Cardiac muscle cell (in vitro differentiated cells and primary cell): ENCODE measurements around the gene KCNMA1. TPM values are rescaled to one million over a fixed set of nuclear protein-coding genes. Genes with fewer than 3 reads are reported as not detected.

Experiments
- DNase-seq, 2 donors: peaks; one replicate each; pipeline versions ENCODE4 v3.0.0 to v3.0.0-alpha.2; 2010 to 2017; ENCODE audit warnings: low read depth in 1 of 2, low spot score in 1 of 2
- H3K27ac ChIP-seq: fragments of 200-600 bp; sonication (generic); 2 replicates; pipeline ENCODE4 v1.5.1; 2016
- H3K27me3 ChIP-seq: fragments of 200-600 bp; sonication (generic); 2 replicates; pipeline ENCODE4 v1.6.0; 2016; ENCODE audit warnings: control low read depth
- H3K36me3 ChIP-seq: fragments of 200-600 bp; sonication (generic); 2 replicates; pipeline ENCODE4 v1.5.1; 2016; ENCODE audit warnings: control low read depth
- H3K4me1 ChIP-seq: fragments of 200-600 bp; sonication (generic); 2 replicates; pipeline ENCODE4 v1.8.1; 2017; ENCODE audit warnings: low read depth, mild to moderate bottlenecking, mixed run types
- H3K4me3 ChIP-seq: fragments of 200-600 bp; sonication (generic); 2 replicates; pipeline ENCODE4 v1.5.1; 2016; ENCODE audit warnings: mild to moderate bottlenecking
- H3K9me3 ChIP-seq: fragments of 200-600 bp; sonication (generic); 2 replicates; pipeline ENCODE4 v1.5.1; 2017; ENCODE audit warnings: low read depth, mild to moderate bottlenecking, control low read depth
- CTCF ChIP-seq: IDR thresholded peaks from 2 replicates; pipeline ENCODE4 v1.5.1; 2012; ENCODE audit warnings: low read depth, mild to moderate bottlenecking, low read length
- polyA plus RNA-seq: library from polyadenylated mRNA; unstranded; fragments of >200 nt; fragmentation: Nextera tagmentation; extraction: Ambion mirVana; gene quantifications from 2 replicates; pipeline ENCODE4 v1.2.1, GENCODE V29; 2016
- total RNA-seq: library from RNA; depleted of rRNA; stranded (reverse); fragments of >200 nt; gene quantifications from 2 replicates; pipeline ENCODE4 v1.2.3, GENCODE V29; 2016

KCNMA1 gene
- total and polyA plus RNA-seq, 2 experiments from 2014 or later = 1.8 to 1.9 TPM

GRCh38 chr10:77355844-77356243 lies 281.8 kb downstream of the KCNMA1 start:
- peak in 1 of 2 donors; percentile 31 for DNase-seq

GRCh38 chr10:77351386-77351785 lies 286.2 kb downstream of the KCNMA1 start:
- no peak overlapping the region for H3K4me3 ChIP-seq
- H3K27ac ChIP-seq = no peak overlapping the region
- no peaks in the 10 kb centered on the region for H3K27me3 ChIP-seq
- no peaks in the 10 kb centered on the region for H3K36me3 ChIP-seq
- peak; percentile 3 to 27 for DNase-seq
- H3K9me3 ChIP-seq = no peaks in the 10 kb centered on the region
- H3K4me1 ChIP-seq = peaks cover 7% of the 10 kb centered on the region
- TF ChIP-seq CTCF = no peak

More at GRCh38 chr10:77355844-77356243, 281.8 kb downstream of the KCNMA1 start:
- H3K36me3 ChIP-seq = no peaks in the 10 kb centered on the region
- peaks cover 6% of the 10 kb centered on the region for H3K4me1 ChIP-seq
- H3K9me3 ChIP-seq = no peaks in the 10 kb centered on the region
- no peak for TF ChIP-seq CTCF
- no peak overlapping the region for H3K27ac ChIP-seq
- H3K27me3 ChIP-seq = no peaks in the 10 kb centered on the region
- H3K4me3 ChIP-seq = no peak overlapping the region

- Histone ChIP-seq H3K4me1 (peaks cover 7% of the 10 kb centered on the region), H3K4me3 (no peak overlapping the region), H3K27ac (no peak overlapping the region), H3K27me3 (no peaks in the 10 kb centered on the region), H3K36me3 (no peaks in the 10 kb centered on the region), H3K9me3 (no peaks in the 10 kb centered on the region)
- peak; percentile 7 for TF ChIP-seq CTCF
- DNase-seq = peak in 1 of 2 donors; percentile 97
These were observed 286.9 kb downstream of the KCNMA1 start for GRCh38 chr10:77350711-77351119.

GRCh38 chr10:77350134-77350533 lies 287.5 kb downstream of the KCNMA1 start:
- Histone ChIP-seq H3K4me1 (peaks cover 7% of the 10 kb centered on the region), H3K27me3 (no peaks in the 10 kb centered on the region), H3K36me3 (no peaks in the 10 kb centered on the region), H3K27ac (no peak overlapping the region), H3K4me3 (no peak overlapping the region), H3K9me3 (no peaks in the 10 kb centered on the region)
- TF ChIP-seq CTCF = no peak
- no peak for DNase-seq

- Histone ChIP-seq H3K4me3 (no peak overlapping the region), H3K4me1 (peaks cover 7% of the 10 kb centered on the region), H3K27me3 (no peaks in the 10 kb centered on the region), H3K9me3 (no peaks in the 10 kb centered on the region), H3K36me3 (no peaks in the 10 kb centered on the region), H3K27ac (no peak overlapping the region)
- no peak for DNase-seq
- no peak for TF ChIP-seq CTCF
These were observed 288.4 kb downstream of the KCNMA1 start for GRCh38 chr10:77349226-77349625.

GRCh38 chr10:77348751-77349150 lies 288.9 kb downstream of the KCNMA1 start:
- DNase-seq = peak in 1 of 2 donors; percentile 15
- Histone ChIP-seq H3K4me1 (peaks cover 7% of the 10 kb centered on the region), H3K36me3 (no peaks in the 10 kb centered on the region), H3K27ac (no peak overlapping the region), H3K27me3 (no peaks in the 10 kb centered on the region), H3K4me3 (no peak overlapping the region), H3K9me3 (no peaks in the 10 kb centered on the region)
- TF ChIP-seq CTCF = no peak
